ENCODE results near the gene CLSTN3. TPM values are rescaled to one million over a fixed set of nuclear protein-coding genes. Genes with fewer than 3 reads are reported as not detected.
A peak's percentile ranks its signal among the peaks of the same experiment; 100 is the strongest.

CLSTN3 gene
- total and polyA plus RNA-seq, 3 donors from 2014 or later = 18.8 to 22.7 (median 19.9) TPM

GRCh38 chr12:7112041-7112440 lies 18.1 kb upstream of the CLSTN3 start:
- Histone ChIP-seq H3K9me3 (no peaks in the 10 kb centered on the region), H3K36me3 (ENCODE audit: low read depth, missing control alignments) (no peaks in the 10 kb centered on the region), H3K27ac (peak overlapping the region; percentile 55 to 67), H3K4me3 (no peak overlapping the region), H3K4me1 (peaks cover 30% of the 10 kb centered on the region), H3K27me3 (no peaks in the 10 kb centered on the region)
- WGBS, 2 donors = 61 to 69% methylated on average over 4 of the region's 4 CpGs
- intact Hi-C loops (cut with DNase I; ENCODE audit: low total_unique reads) = no loop called here
- no peak for TF ChIP-seq POLR2A (IDR thresholded peaks at IDR 0.05)
- TF ChIP-seq, protein P1, sequence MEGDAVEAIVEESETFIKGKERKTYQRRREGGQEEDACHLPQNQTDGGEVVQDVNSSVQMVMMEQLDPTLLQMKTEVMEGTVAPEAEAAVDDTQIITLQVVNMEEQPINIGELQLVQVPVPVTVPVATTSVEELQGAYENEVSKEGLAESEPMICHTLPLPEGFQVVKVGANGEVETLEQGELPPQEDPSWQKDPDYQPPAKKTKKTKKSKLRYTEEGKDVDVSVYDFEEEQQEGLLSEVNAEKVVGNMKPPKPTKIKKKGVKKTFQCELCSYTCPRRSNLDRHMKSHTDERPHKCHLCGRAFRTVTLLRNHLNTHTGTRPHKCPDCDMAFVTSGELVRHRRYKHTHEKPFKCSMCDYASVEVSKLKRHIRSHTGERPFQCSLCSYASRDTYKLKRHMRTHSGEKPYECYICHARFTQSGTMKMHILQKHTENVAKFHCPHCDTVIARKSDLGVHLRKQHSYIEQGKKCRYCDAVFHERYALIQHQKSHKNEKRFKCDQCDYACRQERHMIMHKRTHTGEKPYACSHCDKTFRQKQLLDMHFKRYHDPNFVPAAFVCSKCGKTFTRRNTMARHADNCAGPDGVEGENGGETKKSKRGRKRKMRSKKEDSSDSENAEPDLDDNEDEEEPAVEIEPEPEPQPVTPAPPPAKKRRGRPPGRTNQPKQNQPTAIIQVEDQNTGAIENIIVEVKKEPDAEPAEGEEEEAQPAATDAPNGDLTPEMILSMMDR (IDR thresholded peaks at IDR 0.05) = no peak
- no peak for DNase-seq

- 26 to 48% methylated on average over 4 to 5 of the region's 5 CpGs for WGBS, 2 donors
- intact Hi-C loops (cut with DNase I; ENCODE audit: low total_unique reads) = no loop called here
- Histone ChIP-seq H3K4me1 (peaks cover 29% of the 10 kb centered on the region), H3K27ac (peak overlapping the region; percentile 55 to 67), H3K4me3 (no peak overlapping the region), H3K9me3 (no peaks in the 10 kb centered on the region), H3K27me3 (no peaks in the 10 kb centered on the region), H3K36me3 (ENCODE audit: low read depth, missing control alignments) (no peaks in the 10 kb centered on the region)
- no peak for DNase-seq
- TF ChIP-seq POLR2A (IDR thresholded peaks at IDR 0.05) = no peak
- TF ChIP-seq, protein P1 (IDR thresholded peaks at IDR 0.05) = peak; percentile 73 to 89 (median 83)
These were observed 16.7 kb upstream of the CLSTN3 start for GRCh38 chr12:7113389-7113871.

DNA sequence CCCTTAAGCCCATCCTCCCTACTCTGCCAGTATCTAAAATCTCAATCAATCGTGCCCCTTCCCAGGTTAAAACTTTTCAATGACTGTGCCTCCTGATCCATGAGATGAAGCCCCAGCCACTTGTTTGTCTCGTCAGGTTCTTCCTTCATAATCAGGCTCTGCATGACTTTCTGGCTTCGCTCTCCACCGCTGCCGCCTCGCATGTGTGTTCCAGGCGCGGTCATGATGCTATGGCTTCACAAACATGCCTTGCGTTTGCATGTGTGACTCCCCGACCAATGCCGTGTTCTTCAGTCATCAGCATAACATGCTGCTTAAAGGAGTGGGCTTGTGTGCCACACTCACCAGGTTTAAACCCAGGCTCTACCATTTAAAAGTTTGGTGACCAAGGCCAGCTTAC lies 16.2 kb upstream of the CLSTN3 start:
- Histone ChIP-seq H3K4me1 (peaks cover 26% of the 10 kb centered on the region), H3K4me3 (no peak overlapping the region), H3K36me3 (ENCODE audit: low read depth, missing control alignments) (no peaks in the 10 kb centered on the region), H3K27ac (no peak overlapping the region), H3K9me3 (no peaks in the 10 kb centered on the region), H3K27me3 (no peaks in the 10 kb centered on the region)
- TF ChIP-seq, protein P1 (IDR thresholded peaks at IDR 0.05) = no peak
- no peak for TF ChIP-seq POLR2A (IDR thresholded peaks at IDR 0.05)
- WGBS, 2 donors = 88 to 89% methylated on average over 11 of the region's 11 CpGs
- intact Hi-C loops (cut with DNase I; ENCODE audit: low total_unique reads) = no loop called here
- DNase-seq = no peak

DNA sequence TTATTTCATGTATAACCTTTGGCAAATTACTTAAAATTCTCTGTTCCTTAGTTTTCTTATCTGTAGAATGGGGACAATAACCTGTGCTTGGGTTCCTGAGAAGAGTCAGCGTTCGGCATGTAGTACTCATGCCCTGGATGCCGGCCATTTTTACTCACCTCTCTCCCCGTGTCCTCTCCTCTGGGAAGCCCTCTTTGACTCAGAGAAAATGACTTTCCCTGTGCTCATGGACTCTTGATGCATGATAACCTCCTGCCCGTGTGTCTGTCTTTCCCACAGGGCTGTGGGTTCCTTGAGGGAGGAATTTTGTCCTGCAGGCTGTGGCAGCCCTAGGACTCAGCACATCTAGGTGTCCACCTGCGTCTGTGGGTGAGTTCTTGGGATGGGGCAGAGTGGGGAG lies 15.3 kb upstream of the CLSTN3 start:
- no peaks in the 10 kb centered on the region for H3K9me3 ChIP-seq
- no peak overlapping the region for H3K4me3 ChIP-seq
- H3K4me1 ChIP-seq = peaks cover 18% of the 10 kb centered on the region
- WGBS, 2 donors = 86 to 89% methylated on average over 6 of the region's 6 CpGs
- intact Hi-C loops (cut with DNase I; ENCODE audit: low total_unique reads) = no loop called here
- H3K27me3 ChIP-seq = no peaks in the 10 kb centered on the region
- no peak for DNase-seq
- TF ChIP-seq POLR2A (IDR thresholded peaks at IDR 0.05) = no peak
- TF ChIP-seq, protein P1 (IDR thresholded peaks at IDR 0.05) = no peak
- no peaks in the 10 kb centered on the region for H3K36me3 ChIP-seq (ENCODE audit: low read depth, missing control alignments)
- no peak overlapping the region for H3K27ac ChIP-seq

DNA sequence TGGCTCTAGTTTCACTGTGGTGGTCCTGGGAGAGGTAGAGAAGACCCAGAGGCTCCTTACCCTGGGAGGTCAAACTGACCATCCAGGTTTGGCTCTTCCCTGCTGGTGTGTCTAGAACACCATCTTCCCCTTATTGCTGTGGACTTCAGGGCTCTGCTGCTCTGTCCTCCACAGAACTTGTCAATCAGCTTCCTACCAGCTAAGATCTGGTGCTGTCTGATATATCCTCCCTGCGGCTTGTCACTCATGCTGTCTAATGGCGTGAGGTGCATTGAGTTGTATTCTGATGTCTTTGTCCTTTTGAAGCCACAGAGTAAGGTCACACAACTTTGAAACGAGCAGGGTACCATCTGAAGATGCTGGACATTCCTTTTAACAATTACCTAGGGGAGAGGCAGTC lies 14.0 kb upstream of the CLSTN3 start:
- DNase-seq = no peak
- intact Hi-C loops (cut with DNase I; ENCODE audit: low total_unique reads) = no loop called here
- no peak for TF ChIP-seq POLR2A (IDR thresholded peaks at IDR 0.05)
- TF ChIP-seq, protein P1 (IDR thresholded peaks at IDR 0.05) = no peak
- no peaks in the 10 kb centered on the region for H3K36me3 ChIP-seq (ENCODE audit: low read depth, missing control alignments)
- H3K4me1 ChIP-seq = peaks cover 17% of the 10 kb centered on the region
- no peak overlapping the region for H3K27ac ChIP-seq
- H3K27me3 ChIP-seq = no peaks in the 10 kb centered on the region
- H3K4me3 ChIP-seq = no peak overlapping the region
- WGBS, 2 donors = 90% methylated on average over 3 of the region's 3 CpGs
- no peaks in the 10 kb centered on the region for H3K9me3 ChIP-seq

All from testis (tissue), 3 donors.